ENCODE measurements around the gene FGF19.

DNA sequence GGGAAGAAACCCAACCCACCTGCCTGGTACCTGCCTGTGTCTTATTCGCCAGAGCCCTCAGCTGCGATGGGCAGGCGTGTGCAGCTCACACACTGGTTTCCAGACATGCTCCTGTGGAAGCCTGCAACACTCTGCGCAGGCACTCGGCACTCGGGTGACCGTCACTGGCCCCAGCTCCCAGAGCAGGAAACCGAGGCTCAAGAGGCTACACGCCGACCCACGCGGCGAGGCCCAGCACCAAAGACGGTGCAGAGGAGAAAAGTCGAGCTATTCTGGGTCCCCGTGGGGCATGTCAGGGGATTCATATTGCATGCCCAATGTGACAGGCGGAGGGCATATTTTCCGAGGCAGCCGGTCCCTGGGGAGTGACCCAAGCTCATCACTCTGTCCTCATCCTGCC, 11.6 kb upstream of the FGF19 start:
- TF ChIP-seq EP300 (IDR thresholded peaks at IDR 0.05; ENCODE audit: borderline replicate concordance) = no peak
- TF ChIP-seq, protein P1, sequence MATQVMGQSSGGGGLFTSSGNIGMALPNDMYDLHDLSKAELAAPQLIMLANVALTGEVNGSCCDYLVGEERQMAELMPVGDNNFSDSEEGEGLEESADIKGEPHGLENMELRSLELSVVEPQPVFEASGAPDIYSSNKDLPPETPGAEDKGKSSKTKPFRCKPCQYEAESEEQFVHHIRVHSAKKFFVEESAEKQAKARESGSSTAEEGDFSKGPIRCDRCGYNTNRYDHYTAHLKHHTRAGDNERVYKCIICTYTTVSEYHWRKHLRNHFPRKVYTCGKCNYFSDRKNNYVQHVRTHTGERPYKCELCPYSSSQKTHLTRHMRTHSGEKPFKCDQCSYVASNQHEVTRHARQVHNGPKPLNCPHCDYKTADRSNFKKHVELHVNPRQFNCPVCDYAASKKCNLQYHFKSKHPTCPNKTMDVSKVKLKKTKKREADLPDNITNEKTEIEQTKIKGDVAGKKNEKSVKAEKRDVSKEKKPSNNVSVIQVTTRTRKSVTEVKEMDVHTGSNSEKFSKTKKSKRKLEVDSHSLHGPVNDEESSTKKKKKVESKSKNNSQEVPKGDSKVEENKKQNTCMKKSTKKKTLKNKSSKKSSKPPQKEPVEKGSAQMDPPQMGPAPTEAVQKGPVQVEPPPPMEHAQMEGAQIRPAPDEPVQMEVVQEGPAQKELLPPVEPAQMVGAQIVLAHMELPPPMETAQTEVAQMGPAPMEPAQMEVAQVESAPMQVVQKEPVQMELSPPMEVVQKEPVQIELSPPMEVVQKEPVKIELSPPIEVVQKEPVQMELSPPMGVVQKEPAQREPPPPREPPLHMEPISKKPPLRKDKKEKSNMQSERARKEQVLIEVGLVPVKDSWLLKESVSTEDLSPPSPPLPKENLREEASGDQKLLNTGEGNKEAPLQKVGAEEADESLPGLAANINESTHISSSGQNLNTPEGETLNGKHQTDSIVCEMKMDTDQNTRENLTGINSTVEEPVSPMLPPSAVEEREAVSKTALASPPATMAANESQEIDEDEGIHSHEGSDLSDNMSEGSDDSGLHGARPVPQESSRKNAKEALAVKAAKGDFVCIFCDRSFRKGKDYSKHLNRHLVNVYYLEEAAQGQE (IDR thresholded peaks at IDR 0.05; ENCODE audit: low read depth) = no peak
- no peak for TF ChIP-seq YY1 (IDR thresholded peaks at IDR 0.05; ENCODE audit: low read depth)

All from Ishikawa (cell line).